Sigmoid colon (tissue), 7 donors: ENCODE data around the gene OSBPL5. TPM values are rescaled to one million over a fixed set of nuclear protein-coding genes. Genes with fewer than 3 reads are reported as not detected.

ENCODE experiments used
- DNase-seq: peaks from one replicate; pipeline ENCODE4 v3.0.0-alpha.2; 2019
- H3K27ac ChIP-seq, 4 donors: fragments of 200-600 bp; sonication (generic); one replicate each; pipeline ENCODE4 v1.5.1; 2016 to 2019; ENCODE audit warnings: mild to moderate bottlenecking in 1 of 4
- H3K27me3 ChIP-seq, 3 donors: fragments of 200-600 bp; sonication (generic); one replicate each; pipeline ENCODE4 v1.5.1; 2019; ENCODE audit warnings: mild to moderate bottlenecking in 1 of 3
- H3K36me3 ChIP-seq, 4 donors: fragments of 200-600 bp; sonication (generic); one replicate each; pipeline ENCODE4 v1.5.1; 2016 to 2019
- H3K4me1 ChIP-seq, 4 donors: fragments of 200-600 bp; sonication (generic); one replicate each; pipeline ENCODE4 v1.5.1; 2017 to 2019
- H3K4me3 ChIP-seq, 4 donors: fragments of 200-600 bp; sonication (generic); one replicate each; pipeline ENCODE4 v1.5.1; 2017 to 2019; ENCODE audit warnings: mild to moderate bottlenecking in 2 of 4, moderate library complexity in 1 of 4
- H3K9me3 ChIP-seq, 4 donors: fragments of 200-600 bp in 3 of 4; sonication (generic) in 3 of 4; one replicate each; pipeline versions ENCODE4 v1.5.1 to v1.6.1; 2013 to 2019
- CTCF ChIP-seq, 4 experiments: fragments of 450-650 bp in 3 of 4; fragments of 200-600 bp in 1 of 4; IDR thresholded peaks; one replicate each; pipeline ENCODE4 v1.5.1; 2016 to 2019; ENCODE audit warnings: antibody characterized with exemption in 4 of 4, mild to moderate bottlenecking in 3 of 4, moderate library complexity in 2 of 4
- EP300 ChIP-seq, 4 donors: sonication (generic); formaldehyde crosslinking; IDR thresholded peaks; one replicate each; pipeline ENCODE4 v1.6.1; 2017; ENCODE audit warnings: antibody characterized with exemption in 4 of 4
- POLR2A ChIP-seq, 2 donors: fragments of 450-650 bp; IDR thresholded peaks; one replicate each; pipeline ENCODE4 v1.6.1; 2016; ENCODE audit warnings: antibody characterized with exemption in 2 of 2, mild to moderate bottlenecking in 2 of 2, moderate library complexity in 2 of 2
- POLR2AphosphoS5 ChIP-seq, 4 donors: sonication (generic); formaldehyde crosslinking; IDR thresholded peaks; one replicate each; pipeline ENCODE4 v1.6.1; 2017; ENCODE audit warnings: antibody characterized with exemption in 4 of 4
- WGBS, 2 donors: extraction: QIAGEN DNeasy Blood & Tissue Kit; methylation state at CpG; one replicate each; pipeline ENCODE4 v1.1.7; 2013; 5-methylcytosine and 5-hydroxymethylcytosine counted together
- intact Hi-C: fragments of 100-400 bp; cut with DNase I; formaldehyde crosslinking; loops from one replicate; pipeline ENCODE4 v1.15.1; 2023
- polyA plus RNA-seq, 3 donors: library from polyadenylated mRNA; stranded (reverse); fragments of 200-250 nt; gene quantifications; one replicate each; pipeline ENCODE4 v1.2.3, GENCODE V29; 2013
- total RNA-seq, 4 donors: library from RNA; depleted of rRNA; stranded (reverse); fragments of >200 nt; gene quantifications; one replicate each; pipeline ENCODE4 v1.1.0, GENCODE V29; 2016
- donor health status: healthy with polysubstance abuse.
- donor health status: Bipolar disorder and iron deficiency.
- donor health status: healthy.

The OSBPL5 gene
- total and polyA plus RNA-seq, 7 donors, result 16.6 to 69.2 (median 29.8) TPM

GRCh38 chr11:3175194-3175593 is 10.1 kb upstream of the OSBPL5 start:
- H3K27me3 ChIP-seq, result no peaks in the 10 kb centered on the region

DNA sequence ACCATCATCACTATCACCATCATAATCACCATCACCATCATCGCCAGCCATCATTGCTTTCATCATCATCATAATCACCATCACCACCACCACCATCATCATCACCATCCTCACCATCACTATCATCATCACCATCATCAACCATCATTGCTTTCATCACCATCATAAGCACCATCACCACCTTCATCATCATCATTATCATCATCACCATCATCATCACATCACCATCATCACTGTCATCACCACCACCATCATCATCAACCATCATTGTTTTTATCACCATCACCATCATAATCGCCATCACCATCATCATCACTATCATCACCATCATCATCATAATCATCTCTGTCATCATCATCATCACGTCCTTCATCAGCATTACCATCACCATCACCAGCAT is 9.3 kb upstream of the OSBPL5 start:
- H3K36me3 ChIP-seq, result no peaks in the 10 kb centered on the region
- no peak for DNase-seq
- peaks cover 0 to 12% (median 12%) of the 10 kb centered on the region in 4 donors for H3K4me1 ChIP-seq
- no peak overlapping the region for H3K4me3 ChIP-seq
- WGBS, 2 donors, result 90 to 94% methylated on average over 3 of the region's 3 CpGs
- no peak overlapping the region for H3K27ac ChIP-seq
- no peaks in the 10 kb centered on the region for H3K27me3 ChIP-seq
- peaks cover 0 to 5% (median 0%) of the 10 kb centered on the region in 4 donors for H3K9me3 ChIP-seq
- TF ChIP-seq POLR2AphosphoS5 (IDR thresholded peaks at IDR 0.05) (no peak), POLR2A (IDR thresholded peaks at IDR 0.05) (no peak), EP300 (IDR thresholded peaks at IDR 0.05) (no peak), CTCF (IDR thresholded peaks at IDR 0.05) (no peak)
- intact Hi-C loops, result no loop called here

More at GRCh38 chr11:3175194-3175593, 10.1 kb upstream of the OSBPL5 start:
- Histone ChIP-seq H3K27ac (no peak overlapping the region), H3K9me3 (peaks cover 0 to 5% (median 0%) of the 10 kb centered on the region in 4 donors), H3K4me3 (no peak overlapping the region), H3K4me1 (peaks cover 0 to 4% (median 3%) of the 10 kb centered on the region in 4 donors), H3K36me3 (no peaks in the 10 kb centered on the region)
- intact Hi-C loops, result no loop called here
- DNase-seq, result no peak
- TF ChIP-seq POLR2AphosphoS5 (IDR thresholded peaks at IDR 0.05) (no peak), CTCF (IDR thresholded peaks at IDR 0.05) (no peak), EP300 (IDR thresholded peaks at IDR 0.05) (no peak), POLR2A (IDR thresholded peaks at IDR 0.05) (no peak)

DNA sequence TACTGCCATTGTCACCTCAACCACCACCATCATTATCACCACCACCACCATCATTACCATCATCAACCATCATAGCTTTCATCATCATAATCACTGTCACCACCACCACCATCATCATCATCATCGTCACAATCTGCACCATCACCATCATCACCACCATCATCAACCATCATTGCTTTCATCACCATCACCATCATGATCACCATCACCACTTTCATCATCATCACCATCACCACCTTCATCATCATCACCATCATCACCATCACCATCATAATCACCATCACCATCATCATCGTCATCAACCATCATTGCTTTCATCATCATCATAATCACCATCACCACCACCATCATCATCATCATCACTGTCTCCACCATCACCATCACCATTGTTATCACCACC is 8.7 kb upstream of the OSBPL5 start:
- Histone ChIP-seq H3K27ac (no peak overlapping the region), H3K27me3 (no peaks in the 10 kb centered on the region), H3K36me3 (no peaks in the 10 kb centered on the region), H3K4me1 (peaks cover 0 to 18% (median 17%) of the 10 kb centered on the region in 4 donors), H3K4me3 (no peak overlapping the region), H3K9me3 (peaks cover 0 to 5% (median 0%) of the 10 kb centered on the region in 4 donors)
- 96 to 97% methylated on average over 2 of the region's 2 CpGs for WGBS, 2 donors
- intact Hi-C loops, result no loop called here
- no peak for DNase-seq
- TF ChIP-seq POLR2A (IDR thresholded peaks at IDR 0.05), result no peak
- TF ChIP-seq POLR2AphosphoS5 (IDR thresholded peaks at IDR 0.05), result no peak
- no peak for TF ChIP-seq EP300 (IDR thresholded peaks at IDR 0.05)
- TF ChIP-seq CTCF (IDR thresholded peaks at IDR 0.05), result no peak

DNA sequence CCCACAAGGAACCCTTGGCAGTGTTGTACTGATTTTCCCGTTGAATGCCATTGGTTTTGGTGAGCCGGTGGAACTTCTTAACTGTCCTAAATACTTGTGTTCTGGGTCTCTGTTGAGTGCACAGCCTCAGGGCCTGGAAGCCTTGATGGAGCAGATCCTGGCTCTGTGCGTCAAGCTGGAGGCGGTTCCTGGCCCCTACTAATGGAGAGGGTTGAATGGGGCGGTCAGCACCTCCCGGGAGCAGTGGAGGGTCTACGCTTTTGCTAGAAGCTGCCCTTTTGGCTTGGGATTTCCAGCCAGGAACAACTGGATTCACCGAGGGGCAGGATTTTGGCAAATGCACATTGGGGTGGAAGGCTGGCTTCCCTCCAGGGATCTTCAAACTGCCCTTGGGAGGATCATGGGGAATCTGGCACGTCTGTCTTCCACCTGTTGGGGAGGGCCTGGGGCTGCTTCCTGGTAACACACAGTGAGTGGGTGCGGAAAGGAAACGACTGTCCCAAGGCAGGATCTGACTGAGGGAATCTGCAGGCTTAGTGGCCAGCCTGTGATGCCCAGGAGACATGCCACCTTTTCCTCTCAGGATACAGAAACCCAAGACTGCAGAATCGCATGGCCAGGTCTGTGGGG is 6.9 kb upstream of the OSBPL5 start:
- DNase-seq, result no peak
- intact Hi-C loops, result no loop called here
- TF ChIP-seq EP300 (IDR thresholded peaks at IDR 0.05), result no peak
- H3K4me3 ChIP-seq, result no peak overlapping the region
- no peaks in the 10 kb centered on the region for H3K27me3 ChIP-seq
- H3K36me3 ChIP-seq, result no peaks in the 10 kb centered on the region
- 76 to 81% methylated on average over 12 of the region's 12 CpGs for WGBS, 2 donors
- H3K9me3 ChIP-seq, result peaks cover 0 to 5% (median 0%) of the 10 kb centered on the region in 4 donors
- H3K27ac ChIP-seq, result no peak overlapping the region
- peaks cover 0 to 19% (median 18%) of the 10 kb centered on the region in 4 donors for H3K4me1 ChIP-seq

DNA sequence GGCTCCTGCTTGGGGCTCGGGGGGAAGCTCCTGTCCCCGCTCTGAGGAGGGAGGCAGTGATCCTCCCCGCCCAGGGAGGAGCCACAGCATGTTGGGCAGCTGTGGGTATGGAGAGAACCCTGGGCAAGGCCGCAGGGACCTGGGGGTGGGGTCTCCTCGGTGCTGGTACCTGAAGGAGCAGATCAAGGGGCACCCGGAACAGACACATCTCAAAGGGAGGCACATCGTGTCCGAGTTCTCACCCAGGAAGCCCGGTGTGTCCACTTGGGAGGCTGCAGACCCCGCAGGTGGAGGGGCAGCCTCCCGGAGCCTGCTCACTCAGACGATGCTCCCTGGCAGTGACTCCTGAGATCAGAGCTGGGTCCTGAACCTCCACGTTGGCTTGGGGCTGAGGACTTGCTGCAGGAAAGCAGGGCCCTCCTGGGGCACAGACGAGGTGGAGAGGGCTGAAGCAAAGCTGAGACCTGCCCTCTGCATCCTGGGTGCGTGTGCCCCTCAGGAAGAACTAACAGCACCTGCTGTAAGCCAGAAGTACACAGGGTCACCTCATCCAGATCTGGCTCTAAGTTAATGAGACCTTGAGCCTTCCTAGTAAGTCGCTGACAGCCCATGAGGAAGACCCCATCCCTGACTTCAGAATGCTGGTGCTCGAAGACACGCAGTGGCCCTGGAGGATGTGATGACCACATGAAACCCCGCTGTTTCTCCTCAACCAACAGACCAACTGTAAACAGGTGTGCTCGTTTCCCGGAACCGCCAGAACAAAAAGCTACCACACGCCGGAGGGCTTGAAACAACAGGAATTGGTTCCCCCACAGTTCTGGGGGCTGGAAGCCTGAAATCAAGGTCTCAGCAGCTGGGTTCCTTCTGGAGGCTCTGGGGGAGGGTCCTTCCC is 5.9 kb upstream of the OSBPL5 start:
- no peak for DNase-seq
- no peak overlapping the region for H3K27ac ChIP-seq
- H3K4me3 ChIP-seq, result no peak overlapping the region
- no peaks in the 10 kb centered on the region for H3K27me3 ChIP-seq
- peaks cover 0 to 20% (median 19%) of the 10 kb centered on the region in 4 donors for H3K4me1 ChIP-seq
- 74 to 81% methylated on average over 24 of the region's 24 CpGs for WGBS, 2 donors
- H3K36me3 ChIP-seq, result no peaks in the 10 kb centered on the region
- intact Hi-C loops, result no loop called here
- TF ChIP-seq POLR2A (IDR thresholded peaks at IDR 0.05) (no peak), CTCF (IDR thresholded peaks at IDR 0.05) (no peak), POLR2AphosphoS5 (IDR thresholded peaks at IDR 0.05) (no peak), EP300 (IDR thresholded peaks at IDR 0.05) (no peak)
- peaks cover 0 to under 1% (median 0%) of the 10 kb centered on the region in 4 donors for H3K9me3 ChIP-seq
